ENCODE data around the gene GPHN.
"Not testable (repeated sequence)": the region's sequence is repeated elsewhere in the genome, so short reads cannot be mapped to it uniquely, and the experiment has no call there.

Gene GPHN

DNA sequence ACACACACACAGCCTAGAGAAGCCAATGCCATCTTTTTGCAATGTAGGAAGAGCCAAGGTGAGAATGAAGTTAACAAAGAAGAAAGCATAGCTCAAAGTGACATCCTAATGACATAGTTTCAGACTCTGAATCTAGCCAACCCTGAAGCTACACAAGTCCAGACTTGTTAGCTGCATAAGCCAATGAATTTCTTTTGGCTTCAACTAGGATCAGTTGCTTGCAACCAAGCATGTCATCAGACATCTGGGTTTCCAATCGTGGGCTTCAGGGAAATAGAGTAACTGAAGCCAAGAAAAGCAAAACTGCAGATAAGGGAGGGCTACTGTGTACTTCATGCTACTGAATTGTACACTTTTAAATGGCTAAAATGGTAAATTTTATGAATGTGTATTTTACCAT, 4.4 kb upstream of the GPHN start:
- no peak for DNase-seq

DNA sequence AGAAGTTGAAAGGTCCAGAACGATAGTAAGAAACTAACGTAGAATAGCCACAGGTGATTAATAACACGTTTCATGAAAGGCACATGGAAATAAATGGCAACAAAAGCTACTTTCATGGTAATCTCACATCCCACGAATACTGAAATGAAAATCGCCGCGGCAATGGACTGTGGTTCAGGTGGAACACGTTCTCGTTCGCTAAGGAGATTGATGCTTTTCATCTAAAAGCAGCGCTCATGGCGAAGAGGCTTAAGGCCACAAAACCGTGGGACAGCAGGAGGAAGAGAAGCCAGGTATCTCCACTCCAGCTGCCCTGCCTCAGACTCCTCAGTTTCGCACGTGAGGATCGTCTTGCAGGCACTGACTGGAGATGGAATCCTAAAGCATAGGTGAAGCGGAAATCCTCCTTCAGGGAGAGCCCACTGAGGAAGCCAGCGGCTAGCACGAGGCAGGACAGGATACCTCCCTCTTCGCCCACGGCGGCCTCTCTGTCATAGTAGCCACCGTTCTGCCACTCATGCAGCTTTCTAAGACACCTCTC, 696 bp upstream of the GPHN start:
- no peak for DNase-seq

DNA sequence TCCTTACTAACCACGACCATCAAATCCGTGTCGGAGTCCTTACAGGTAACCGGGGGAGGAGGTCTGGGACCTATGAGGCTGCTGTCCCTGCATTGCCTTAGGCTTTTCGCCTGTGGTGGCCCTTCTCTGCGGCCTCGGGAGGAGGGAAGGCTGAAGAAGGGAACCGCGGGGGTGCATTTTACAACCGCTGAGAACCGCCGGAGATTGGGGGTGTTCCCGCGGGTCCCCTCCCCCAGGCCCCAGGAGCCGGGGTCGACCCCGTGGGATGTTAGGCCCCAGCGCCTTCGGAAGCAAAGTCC, 549 bp downstream of the GPHN start:
- DNase-seq = no peak

DNA sequence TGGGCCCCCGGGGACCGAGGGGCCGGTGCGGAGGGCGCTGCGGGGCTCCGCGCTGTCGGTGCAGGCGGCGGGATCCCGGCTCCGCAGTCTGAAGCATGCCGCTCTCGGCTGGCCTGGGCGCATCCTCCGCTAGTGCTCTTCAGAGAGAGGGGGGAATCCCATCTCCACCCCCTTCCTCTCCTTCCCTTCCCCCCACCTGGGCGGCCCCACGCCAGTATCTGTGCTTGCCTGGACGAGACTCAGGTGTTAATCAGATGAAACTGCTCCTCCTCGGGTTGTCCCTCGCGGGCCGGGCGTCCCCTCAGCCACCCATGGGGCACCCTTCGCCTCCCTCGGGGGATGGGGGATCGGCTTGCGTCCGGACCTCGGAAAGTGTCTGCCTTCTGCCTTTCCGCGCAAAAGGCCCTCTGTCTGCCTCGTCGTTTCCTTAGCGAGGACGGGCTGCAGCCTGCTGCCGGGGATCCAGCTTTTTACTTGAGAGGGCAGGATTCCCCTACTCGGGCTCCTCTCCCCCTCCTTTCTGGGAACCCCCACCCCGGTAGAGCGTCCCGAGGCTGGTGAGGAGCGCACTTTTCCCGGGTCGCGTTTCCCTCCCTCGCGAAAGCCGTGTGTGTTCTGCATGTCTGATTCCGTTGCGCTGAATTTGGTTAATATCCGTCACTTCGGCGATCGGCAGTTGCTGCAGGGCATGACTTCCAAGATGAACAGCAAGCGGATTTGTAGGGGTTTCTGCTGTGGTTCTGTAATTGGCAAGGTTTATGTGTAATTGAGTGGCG, 1.1 kb downstream of the GPHN start:
- no peak for DNase-seq

DNA sequence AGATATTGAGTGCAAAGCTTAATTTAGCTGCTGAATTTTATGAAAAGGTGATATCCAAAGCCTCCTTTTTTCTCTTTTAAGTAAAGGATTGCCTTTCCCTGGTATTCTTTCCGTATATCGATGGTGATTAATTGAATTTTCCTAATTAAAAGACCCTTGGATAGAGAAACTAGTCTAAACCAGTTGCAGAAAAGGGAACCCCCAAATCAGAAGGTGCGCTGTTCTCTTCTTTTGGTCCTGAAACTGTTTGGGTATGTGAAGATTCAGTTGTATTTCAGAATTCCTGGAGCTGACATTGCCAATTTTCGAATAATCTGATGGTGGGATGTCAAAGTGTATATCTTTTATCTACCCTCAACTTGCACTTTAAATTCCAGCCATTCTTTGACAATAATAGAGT, 1.9 kb downstream of the GPHN start:
- DNase-seq = no peak

DNA sequence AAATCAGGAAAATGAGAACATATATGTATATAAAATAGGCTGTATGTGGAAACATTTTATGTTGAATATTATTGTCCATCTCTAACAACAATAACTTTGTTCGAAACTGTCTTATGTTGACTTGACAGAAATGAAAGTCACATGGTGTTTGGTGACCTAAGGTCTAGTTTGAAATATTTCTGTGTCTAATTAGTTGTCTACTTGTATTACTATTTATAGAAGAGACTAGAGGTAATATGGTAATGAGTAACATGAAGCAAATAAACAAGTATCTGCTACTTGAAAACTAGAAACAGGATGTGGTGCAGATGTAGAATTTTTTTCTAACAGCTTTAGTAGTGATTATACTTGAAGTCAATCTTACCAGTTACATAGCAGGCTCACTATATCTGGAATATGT, 3.9 kb downstream of the GPHN start:
- DNase-seq = no peak

DNA sequence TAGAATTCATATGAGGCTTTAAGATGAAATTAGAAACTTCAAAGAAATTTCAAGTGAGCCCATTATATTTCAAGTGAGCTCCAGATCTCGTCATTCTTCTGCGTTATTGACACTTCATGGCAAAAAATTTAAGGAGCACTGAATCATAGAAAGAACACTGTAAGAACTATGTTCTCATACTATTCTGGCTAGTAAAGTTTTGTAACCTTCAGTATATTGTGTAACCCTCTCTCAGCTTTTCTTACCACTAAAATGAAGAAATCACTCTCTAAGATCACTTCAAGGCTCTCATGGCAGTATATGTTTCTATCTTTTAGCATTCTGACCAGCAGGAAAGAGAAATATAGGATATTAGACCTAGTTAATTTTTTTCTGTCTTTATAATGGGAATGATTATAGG, 6.3 kb downstream of the GPHN start:
- DNase-seq = no peak

DNA sequence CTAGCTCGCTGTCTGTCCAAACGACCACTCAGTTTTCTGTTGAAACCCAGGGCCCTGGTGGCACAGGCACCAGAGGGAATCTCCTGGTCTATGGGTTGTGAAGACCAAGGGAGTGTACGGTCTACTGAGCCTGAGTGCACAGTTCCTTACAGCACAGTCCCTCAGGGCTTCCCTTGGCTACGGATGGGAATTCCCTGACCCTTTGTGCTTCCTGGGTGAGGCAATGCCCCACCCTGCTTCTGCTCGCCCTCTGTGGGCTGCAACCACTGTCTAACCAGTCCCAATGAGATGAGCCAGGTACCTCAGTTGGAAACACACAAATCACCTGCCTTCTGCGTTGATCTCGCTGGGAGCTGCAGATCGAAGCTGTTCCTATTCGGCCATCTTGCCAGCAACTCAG, 22.6 kb downstream of the GPHN start:
- DNase-seq = no peak

DNA sequence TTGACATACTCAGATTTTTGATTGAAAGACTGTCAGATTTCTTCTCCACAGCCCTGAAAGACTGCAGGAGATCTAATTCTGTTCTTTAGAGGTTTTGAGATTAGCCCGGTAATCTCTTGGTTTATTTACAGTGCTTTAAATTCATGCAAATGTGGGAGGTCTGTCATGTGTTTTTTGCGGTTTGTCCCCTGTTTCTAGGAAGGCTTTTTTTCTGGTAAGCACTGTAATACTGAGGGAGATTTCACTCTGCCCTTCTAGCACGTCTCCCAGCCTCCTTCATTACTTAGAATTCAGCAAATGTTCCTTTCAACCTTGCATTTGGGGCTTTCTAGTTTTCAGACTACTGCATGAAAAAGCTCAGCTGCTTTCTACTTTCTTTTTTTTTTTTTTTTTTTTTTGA, 31.1 kb downstream of the GPHN start:
- no peak for DNase-seq

DNA sequence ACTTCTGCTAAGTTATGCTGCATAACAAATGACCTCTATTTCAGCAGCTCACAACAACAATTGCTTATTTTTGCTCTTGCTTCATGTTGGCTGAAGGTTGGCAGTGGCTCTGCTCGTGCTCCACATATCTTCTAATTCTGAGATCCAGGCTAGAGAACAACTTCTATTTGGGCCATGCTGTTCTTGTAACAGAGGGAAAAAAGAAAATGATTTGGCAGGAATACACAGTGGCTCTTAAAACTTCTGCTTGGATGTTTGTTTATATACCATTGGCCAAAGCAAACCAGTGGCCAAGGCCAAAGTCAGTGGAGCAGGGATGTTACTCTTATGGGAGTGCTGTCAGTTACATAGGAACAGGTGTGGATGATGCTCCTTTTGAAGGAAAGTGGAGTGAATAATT, 32.1 kb downstream of the GPHN start:
- DNase-seq = no peak

DNA sequence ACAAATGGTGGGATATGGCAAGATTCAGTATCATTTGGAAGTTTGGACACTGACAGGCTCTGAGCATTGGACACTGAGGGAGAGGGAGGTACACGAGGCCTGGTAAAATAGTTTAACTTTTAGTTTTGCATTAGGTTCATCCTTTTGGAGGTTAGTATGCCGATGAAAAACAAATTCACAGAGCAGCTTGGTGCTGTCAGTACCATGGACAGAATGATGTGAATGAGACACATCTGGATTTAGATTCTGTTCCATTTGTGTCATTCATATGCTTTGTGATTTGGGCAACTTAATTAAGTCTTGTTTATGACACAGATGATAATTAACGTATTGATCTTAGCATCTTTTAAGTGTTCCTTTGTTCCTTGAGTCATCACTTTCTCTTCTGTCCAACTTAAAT, 33.7 kb downstream of the GPHN start:
- DNase-seq = no peak

DNA sequence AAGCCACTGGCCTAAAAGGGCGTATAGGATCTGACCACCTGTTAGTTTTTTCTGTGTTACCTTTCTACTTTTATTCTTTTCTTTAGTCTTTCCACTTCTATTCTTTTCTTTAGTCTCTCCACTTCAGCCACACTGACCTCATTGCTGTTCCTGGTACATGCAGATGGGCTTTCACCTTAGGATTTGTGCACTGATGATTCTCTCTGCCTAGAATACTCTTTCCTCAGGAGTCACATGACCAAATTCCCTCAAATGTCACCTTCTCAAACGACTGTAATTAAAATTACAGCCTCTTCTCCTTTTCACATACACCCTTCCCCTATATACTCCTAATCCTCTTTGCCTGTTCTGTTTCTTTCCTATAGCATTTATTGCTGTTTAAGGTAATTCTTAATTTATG, 36.0 kb downstream of the GPHN start:
- DNase-seq = no peak

DNA sequence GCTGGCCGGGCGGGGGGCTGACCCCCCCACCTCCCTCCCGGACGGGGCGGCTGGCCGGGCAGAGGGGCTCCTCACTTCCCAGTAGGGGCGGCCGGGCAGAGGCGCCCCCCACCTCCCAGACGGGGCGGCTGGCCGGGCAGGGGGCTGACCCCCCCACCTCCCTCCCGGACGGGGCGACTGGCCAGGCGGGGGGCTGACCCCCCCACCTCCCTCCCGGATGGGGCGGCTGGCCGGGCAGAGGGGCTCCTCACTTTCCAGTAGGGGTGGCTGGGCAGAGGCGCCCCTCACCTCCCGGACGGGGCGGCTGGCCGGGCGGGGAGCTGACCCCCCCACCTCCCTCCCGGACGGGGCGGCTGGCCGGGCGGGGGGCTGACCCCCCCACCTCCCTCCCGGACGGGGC, 37.2 kb downstream of the GPHN start:
- DNase-seq = not testable (repeated sequence)

DNA sequence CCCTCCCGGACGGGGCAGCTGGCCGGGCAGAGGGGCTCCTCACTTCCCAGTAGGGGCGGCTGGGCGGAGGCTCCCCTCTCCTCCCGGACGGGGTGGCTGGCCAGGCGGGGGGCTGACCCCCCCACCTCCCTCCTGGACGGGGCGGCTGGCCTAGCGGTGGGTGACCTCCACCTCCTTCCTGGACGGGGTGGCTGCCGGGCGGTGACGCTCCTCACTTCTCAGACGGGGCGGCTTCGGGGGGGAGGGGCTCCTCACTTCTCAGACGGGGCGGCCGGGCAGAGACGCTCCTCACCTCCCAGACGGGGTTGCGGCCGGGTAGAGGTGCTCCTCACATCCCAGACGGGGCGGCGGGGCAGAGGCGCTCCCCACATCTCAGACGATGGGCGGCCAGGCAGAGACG, 37.8 kb downstream of the GPHN start:
- DNase-seq = not testable (repeated sequence)

DNA sequence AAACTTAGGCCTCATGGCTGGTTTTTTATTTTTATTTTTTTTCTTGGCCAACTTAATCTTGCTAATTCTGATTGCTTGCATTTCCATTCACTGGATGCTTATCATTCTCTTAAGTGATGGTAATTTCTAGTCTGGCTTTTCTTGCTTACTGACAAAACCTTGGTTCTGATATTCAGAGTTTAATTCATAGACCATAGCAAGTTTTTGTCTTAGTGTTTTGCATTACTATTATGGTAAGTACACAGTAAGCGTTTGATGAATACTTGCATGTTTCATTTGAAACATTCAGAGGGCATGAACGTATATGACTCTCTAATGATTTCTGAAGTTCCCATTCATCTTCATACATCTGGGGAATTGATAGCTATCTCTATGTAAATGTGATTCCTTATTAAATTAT, 55.8 kb downstream of the GPHN start:
- DNase-seq = no peak

DNA sequence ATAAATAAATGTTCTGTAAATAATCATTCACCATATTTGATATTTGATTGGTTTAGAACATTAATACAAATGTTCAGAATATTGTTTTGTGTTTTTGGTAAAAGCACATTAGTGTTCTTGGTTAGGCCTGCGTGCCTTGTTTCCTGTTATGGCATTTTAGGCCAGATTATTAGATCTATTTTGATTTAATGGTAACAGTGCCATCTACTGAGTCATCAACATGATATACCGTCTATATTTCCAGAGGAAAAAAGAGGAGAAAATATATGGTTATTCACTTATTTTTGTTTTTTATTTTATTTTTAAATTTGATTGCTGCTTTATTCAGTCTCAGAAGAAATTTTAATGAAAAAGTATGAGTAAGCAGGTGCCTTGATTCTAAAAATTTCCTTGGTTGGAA, 60.3 kb downstream of the GPHN start:
- DNase-seq = no peak

DNA sequence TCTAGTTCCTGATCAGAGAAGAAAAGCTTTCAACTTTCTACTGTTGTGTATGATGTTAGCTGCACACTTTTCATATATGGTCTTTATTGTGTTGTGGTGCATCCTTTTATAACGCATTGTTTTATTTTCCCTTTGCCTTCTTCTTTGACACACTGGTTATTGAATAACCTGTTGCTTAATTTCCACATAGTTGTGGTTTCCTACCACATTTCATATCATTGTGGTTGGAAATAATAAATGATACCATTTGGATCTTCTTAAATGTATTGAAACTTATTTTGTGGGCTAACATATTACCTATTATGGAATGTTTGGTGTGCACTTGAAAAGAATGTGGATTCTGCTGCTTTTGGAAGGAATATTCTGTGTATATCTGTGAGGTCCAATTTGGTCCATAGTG, 64.9 kb downstream of the GPHN start:
- no peak for DNase-seq

DNA sequence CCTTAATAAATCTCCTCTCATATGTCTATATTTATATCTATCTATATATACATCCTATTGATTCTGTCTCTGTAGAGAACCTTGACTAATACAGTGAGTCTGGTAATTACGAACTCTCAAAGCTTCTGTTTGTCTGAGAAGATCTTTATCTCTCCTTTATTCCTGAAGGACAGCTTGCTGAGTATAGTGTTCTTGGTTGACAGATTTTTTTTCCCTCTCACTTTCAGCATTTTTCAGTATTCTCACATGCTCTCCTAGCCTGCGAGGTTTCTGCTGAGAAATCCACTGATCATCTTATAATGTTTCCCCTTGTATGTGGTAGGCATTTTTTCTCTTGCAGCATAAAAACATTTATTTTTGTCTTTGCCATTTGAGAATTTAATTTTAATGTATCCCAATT, 67.1 kb downstream of the GPHN start:
- DNase-seq = no peak

DNA sequence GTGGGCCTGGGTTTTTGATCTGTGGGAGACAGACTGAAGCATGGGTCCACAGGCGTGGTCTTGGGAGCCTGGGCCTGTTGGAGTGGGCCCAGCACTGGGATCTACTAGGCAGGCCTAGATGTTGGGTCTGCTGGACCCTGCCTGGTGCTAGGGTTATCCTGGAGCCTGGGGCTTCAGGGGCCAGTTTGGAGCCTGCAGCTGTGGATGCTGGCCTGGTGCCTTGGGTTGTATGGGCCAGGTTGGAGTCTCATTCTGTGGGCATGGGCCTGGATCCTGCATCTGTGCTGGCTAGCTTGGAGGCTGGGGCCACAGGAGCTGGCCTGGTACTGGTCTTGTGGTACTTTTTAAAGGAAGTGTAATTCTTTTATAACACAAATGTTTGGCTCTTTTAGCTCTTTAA, 68.0 kb downstream of the GPHN start:
- no peak for DNase-seq

DNA sequence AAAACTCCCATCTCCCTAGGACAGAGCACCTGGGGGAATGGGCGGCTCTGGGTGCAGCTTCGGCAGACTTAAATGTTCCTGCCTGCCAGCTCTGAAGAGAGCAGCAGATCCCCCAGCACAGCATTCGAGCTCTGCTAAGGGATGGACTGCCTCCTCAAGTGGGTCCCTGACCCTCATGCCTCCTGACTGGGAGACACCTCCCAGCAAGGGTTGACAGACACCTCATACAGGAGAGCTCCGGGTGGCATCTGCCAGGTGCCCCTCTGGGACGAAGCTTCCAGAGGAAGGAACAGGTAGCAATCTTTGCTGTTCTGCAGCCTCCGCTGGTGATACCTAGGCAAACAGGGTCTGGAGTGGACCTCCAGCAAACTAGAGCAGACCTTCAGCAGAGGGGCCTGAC, 79.8 kb downstream of the GPHN start:
- not testable (repeated sequence) for DNase-seq

DNA sequence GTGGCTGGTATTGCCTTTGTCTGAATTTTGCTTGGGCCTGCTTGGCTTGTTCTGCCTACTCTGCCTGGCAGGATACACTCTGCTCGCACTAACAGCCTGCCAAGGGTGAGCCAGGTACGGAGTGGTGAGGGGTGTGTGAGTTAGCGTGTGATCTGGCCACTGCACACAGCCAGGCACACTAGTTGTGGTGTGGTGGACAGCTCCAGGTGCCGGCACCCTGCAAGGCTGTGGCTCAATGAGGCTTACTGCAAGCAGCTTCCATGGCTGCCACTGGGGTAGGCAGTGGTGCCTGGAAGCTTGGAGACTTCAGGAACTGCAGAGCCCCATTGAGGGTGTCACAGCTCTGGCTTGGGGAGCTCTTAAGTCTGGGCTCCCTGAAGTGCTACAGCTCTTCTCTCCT, 87.4 kb downstream of the GPHN start:
- DNase-seq = no peak

DNA sequence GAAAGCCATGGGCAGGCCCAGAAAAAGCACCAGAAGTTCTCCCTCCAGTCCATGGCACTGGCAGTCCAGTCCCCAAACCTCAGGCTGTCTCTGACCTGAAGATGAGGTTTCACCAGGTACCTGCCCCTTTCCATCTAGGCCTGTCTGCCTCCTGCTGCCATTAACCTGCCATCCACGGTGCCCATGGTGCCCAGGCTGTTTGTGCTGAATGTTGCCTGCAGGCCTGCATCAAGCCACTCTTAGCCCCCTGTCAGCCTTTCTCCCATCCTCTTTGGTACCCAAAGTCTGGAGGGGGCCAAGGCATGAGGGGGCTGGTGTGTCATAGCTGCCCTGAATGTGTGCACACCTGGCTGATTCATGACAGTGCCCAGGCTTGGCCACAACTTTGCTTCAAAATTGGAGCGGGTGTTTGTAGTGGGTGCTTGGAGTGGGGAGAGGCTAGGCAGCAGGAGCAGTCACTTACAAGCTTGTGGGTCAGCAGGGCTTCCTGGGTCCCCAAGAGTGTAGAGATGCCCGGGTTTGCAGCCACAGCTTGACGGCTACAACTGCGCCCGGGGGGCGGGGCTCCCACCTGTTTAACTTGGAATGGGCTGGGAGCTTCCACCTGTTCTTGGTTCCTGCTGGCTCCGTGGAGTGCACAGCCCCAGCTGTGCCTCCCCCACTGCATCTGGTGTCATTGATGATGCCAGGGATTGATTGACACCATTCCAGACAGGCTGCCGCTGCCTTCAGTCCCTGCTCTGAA, 88.5 kb downstream of the GPHN start:
- no peak for DNase-seq

DNA sequence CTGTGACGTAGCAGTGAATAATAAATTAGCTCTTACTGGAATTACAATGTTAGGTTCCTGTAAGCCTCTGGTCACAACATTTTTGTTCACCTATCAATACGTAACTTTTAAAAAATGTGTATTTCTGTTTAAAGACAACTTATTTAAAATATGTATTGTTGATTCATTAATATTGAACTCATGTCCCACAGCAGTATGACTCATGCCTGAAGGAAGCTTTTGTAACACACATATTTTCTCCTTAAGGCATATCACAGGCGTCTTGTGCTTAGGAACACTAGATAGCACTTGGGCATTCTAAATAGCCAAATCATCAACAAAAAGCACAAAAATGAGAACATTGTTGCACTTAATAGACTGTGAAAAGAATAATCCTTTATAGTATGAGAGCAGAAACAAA, 92.5 kb downstream of the GPHN start:
- DNase-seq = no peak

DNA sequence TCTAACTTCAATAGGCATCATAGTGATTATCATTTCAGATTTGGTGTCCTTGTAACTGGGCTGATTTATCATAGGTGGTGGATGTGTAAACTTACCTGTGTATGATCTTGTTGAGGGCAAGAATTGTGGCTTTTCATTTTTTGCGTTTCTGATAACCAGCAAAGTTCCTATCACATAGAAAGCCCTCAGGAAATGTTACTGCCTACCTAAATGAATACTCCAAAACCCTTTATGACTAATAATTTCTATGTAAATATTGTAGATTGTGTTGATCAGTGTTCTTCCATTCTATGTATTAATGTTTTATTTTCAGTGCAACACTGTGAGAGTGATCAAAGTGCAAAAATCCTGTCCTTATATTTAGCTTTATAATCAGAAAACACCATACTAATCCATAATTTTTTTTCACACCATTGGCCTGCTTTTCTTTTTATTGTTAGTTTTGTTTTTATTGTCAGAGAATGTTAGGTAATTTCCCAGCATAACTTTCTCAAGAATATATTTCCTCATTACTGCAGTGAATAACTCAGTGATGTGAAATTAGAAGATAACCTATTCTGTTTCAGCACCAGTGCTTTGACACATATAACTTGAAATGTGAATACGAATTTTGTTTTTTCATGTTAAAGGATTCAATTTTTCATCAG, 94.1 kb downstream of the GPHN start:
- no peak for DNase-seq
